Fibroblast of skin of left biceps (primary cell): ENCODE measurements around the gene ATP2B3.

ENCODE experiments used
- DNase-seq, 2 experiments: peaks; one replicate each; pipeline ENCODE4 v3.0.0-alpha.2; 2013; ENCODE audit warnings: low read depth in 2 of 2

The ATP2B3 gene

DNA sequence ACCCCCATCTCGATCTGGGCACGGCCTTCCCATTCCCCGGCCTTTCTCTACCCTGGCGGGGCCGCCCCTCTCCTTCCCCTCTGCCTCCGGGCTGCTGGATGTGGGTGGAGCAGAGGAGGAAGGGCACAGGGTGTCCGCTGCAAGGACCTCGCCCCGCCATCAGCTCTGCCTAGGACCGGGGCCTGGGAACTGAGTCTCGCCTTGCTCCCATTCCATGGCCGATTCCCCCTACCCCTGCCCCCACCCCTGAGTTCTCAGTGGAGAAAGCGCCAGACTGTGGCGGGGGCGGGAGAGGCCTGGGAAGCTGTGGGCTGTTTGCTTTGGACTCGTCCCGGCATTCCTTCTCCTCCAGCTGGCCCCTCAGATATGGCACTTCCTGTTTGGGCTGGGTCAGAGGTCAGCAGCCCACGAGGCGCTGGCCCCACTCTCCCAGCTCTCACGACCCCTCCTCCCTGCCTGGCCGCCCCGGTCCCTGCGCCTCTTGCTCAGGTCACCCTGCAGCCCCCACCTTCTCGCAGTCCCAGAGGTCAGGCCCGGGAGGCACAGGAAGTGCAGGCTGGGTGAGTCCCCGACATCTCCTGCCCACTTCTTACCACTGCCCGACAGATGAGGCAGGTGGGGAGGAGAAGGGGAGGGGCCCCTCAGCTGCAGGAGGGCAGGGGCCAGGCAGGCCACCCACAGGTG is 29.1 kb upstream of the ATP2B3 start:
- no peak for DNase-seq

DNA sequence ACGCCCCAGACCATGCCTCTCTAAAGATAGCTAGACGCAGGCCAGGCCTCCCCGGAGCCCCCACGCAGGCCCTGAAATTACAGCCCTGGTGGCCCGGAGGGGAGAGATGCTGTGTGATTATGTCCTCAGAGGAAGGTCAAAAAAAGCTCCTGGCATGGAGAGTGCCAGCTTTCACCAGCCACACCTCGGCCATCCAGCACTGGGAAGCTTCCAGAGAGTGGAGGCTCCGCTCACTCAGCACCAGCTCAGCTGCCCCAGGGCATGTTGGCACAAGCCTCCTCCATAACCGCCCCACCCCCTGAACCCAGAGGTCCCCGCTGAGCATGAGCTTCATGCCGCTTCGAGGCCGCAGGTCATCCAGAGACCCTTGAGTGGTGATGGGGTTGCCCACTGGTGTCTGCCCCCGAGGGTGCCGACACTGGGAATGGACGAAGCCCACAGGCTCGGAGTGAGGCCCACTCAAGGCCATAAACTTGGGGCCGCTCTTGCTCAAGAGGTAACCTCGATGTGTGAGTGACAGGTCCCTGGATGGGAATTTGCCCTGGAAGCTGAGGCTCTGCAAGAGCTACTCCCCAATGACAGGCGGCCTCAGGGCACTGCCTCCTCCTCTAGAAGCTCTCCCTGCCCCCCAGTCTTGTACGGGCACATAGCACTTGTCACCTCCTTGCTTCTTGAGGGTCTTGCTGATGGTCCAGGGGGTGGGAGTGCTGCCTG is 27.1 kb upstream of the ATP2B3 start:
- DNase-seq, result no peak

DNA sequence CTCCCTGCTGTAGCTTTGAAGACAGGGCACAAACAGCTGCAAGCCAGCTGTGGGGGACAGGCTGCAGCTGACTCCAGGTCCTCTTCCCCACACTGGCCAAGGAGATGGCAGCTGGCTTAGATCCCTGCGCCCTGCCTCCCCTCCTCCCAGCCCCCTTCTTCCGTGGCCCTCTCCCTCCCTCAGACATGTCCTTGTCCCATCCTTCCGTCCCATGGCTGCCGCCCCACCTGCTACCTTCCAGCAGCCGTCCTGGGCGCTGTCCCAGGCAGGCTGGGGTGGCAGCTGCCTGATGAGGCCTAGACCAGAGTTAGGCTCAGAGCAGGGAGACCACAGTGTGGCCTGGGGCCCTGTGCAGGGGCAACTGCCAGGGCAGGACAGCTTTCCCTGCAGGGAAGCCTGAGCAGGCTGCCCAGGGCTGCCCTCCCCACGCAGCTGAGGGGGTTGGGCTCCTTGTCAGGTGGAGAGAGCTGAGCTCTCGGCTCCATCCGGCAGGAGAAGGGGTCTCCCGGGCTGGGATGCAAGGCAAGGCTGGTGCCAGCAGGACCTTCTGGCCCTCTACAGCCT is 26.0 kb upstream of the ATP2B3 start:
- no peak for DNase-seq

DNA sequence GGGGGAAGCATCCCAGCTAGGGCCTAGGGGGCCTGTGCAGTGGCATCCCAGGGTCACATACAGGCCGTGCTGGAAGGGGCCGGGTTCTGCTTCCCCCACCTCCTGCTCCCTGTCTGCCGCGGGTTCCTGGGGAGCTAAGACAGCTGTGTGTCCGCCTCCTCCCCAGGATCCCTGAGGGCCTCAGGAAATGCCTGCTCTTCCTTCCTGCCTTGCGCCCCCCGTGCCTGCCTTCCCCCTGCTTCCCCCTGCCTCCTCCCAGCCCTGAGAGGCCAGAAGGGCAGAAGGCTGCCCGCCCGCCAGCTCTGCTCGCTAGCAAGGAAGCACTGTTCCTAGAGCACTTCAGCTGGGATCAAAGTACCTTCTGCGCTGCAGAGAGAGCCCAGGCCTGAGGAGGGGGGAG is 25.5 kb upstream of the ATP2B3 start:
- no peak for DNase-seq

DNA sequence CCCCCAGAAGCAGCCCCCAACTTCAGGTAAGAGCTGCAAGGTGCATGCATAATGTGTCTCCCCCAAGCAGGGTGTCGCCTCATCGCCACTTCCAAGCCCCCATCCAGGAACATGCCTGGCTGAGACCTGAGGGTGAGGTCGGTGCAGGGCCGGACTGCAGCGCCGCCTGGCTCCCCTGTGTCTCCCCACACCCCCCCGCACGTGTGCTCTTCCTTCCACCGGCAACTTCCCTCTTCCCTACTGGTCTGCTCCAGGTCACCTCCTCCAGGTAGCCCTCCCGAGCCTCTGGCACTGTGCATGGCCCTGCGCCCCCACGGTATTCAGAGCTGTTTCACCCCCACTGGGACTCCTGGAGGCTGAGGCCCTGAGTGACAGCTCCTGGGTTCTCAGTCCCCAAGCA is 24.9 kb upstream of the ATP2B3 start:
- no peak for DNase-seq

GRCh38 chrX:153493085-153493484 is 24.4 kb upstream of the ATP2B3 start:
- no peak for DNase-seq

DNA sequence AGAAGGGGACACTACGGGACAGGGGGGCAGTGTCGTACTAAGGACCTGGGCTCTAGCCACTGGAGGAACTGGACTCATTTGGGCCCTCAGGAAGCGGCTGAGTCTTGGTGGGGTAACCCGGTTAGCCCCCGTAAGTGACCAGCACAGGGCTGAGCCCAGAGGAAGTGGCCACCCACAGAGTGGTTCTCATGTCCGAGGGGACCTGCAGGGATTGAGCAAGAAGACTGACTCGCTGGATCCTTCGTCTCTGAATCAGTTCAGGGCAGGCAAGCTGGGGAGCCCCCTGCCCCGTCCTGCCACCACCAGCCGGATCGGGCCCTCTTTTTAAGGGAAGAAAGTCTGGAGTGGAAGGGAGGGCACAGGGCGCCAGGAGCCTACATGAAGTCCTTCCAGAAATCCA is 23.4 kb upstream of the ATP2B3 start:
- DNase-seq, result no peak

DNA sequence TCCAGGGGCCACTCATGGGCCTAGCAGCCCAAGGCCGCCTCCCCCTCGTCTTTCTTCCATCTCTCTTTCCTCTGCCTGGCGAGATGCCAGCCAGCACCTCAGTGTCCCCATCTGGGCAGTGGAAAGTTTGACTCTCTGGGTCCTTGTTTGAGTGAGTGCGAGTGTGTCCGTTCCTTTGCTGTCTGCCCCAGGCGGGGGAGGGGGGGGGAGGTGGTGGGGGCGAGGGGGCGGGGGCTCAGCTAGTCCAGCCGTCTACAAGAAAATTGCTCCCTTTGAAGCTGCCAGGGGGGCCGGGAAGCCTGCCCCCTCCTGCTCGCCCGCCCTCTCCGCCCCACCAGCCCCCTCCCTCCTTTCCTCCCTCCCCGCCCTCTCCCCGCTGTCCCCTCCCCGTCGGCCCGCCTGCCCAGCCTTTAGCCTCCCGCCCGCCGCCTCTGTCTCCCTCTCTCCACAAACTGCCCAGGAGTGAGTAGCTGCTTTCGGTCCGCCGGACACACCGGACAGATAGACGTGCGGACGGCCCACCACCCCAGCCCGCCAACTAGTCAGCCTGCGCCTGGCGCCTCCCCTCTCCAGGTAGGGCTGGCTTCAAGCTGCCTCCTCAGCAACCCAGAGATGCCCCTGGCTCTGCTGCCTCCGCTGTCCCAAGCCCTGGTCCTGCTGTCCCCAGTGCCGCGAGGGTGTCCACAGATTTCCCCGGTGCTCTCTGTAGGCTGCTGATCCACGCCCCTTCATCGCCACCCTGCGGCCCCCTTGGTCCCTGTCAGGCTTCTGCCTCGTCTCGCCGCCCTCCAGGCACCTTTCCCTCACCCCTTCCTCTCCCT is 22.7 kb upstream of the ATP2B3 start, which contains the start of gene BGN:
Gene BGN, plus strand, starts transcription at position 440 of the 821 bp plus-strand sequence. CDS start 9,652 bp downstream, outside the sequence.
- no peak for DNase-seq

DNA sequence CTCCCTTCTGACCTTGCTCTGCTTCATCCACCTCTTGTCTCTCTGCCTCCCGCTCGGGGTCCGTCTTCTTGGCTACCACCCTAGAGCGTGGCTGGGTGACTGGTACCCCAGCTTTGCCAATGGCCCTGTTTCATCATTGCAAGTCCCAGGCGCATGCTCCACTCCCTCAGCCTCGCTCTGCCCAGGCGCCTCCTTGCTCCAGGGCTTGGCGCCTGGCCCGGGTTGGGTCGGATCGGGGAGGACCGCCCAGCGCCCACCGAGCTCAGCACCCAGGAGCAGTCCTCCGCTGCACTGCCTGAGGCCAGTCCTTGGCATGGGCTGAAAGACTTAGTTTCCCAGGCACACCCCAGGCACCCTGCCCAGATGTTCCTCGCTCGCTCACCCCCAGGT is 22.1 kb upstream of the ATP2B3 start:
- DNase-seq, result no peak

GRCh38 chrX:153495903-153496589 is 21.4 kb upstream of the ATP2B3 start:
- DNase-seq, result no peak

DNA sequence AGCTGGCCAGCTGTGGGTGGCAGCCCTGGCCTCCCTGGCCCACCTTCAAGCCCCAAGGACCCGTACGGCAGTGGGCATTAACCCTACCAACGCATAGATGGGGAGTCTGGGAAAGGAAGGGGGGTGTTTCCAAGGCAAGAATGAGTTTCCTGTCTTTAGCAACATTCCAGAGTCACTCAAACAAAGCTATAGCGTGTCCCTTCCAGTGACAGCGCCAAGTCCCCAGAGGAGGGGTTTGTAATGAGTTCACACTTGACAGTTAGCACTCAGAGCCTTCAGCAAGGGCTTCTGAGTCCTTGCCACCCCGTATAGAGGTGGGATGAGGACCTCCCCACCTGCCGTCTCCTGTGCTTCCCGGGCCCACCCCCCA is 20.9 kb upstream of the ATP2B3 start:
- no peak for DNase-seq

GRCh38 chrX:153498453-153498852 is 19.0 kb upstream of the ATP2B3 start:
- DNase-seq, result no peak

DNA sequence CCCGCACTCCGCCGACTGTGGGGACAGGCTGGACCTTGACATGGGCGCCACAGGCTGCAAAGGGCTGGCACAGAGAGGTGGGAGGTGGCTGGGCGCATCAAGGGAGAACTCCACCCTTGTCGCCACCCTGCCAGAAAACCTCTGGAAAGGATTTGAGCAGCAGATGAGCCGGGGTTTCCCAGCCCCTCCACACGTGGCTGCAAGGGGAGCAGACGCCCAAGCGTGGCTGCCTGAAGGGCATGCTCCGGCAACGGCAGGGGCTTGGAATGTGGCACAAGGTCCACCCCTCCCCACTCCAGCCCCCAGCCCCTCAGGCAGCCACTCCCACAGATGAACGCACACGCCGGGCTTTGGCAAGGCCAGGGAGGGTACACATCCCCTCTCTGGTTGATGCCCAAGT is 18.1 kb upstream of the ATP2B3 start:
- DNase-seq, result no peak

DNA sequence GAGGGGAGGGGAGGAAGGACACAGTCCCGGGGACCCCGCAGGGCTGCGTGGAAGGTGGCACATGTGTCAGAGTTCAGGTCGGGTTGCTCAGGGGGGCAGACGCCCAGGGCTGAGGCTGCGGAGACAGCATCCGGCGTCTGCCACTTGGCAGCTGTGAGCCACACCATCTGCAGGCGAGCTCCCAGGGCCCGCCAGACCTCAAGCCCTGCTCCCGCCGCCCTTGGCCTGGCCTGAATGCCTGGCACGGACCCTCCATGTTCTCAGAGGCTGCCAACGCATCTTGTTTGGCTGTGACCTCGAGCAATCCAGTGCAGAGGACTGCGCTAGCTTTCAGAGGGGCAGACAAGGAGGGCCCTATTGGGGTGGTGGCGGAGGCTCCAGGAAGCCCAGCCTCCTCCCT is 17.6 kb upstream of the ATP2B3 start:
- DNase-seq, result no peak

GRCh38 chrX:153500676-153501280 is 16.7 kb upstream of the ATP2B3 start:
- no peak for DNase-seq

DNA sequence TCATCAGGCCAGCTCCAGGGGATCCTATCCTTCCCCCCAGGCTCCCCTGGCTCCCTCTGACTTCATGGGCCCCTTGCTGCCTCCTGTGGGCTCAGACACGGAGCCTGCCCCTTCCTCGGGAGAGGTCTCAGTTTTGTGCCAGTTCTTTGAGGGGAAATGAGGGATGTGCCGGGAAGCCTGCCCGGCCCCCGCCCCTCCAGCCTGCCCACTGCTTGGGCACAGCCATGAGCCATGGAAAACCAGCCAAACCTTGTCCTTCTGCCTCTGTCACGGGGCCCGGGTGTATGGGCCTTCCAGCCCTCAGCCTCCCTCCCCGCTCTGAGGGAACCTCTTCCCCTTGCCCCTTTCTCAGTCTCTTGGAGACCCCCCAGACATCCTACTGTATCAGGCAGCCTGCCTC is 15.9 kb upstream of the ATP2B3 start:
- no peak for DNase-seq

GRCh38 chrX:153502131-153502530 is 15.3 kb upstream of the ATP2B3 start:
- no peak for DNase-seq

DNA sequence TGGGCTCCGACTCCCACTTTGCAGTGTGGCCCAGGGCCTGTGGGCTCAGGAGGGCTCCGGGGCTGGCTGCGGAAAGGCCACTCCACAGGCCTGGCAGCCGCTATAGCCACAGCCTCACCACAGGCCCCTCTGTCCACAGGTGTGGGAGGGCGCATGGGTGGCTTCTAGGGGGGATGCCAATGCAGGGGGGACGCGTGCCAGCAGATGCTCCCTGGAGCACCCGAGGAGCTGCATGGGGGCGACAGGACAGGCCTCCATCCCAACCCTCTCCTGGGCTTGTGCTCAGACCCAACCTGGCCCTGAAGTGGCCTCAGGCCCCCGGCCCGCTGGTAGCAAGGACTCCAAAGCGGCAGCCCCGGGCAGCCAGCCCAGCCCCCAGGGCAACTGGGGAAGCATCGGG is 14.6 kb upstream of the ATP2B3 start:
- DNase-seq, result no peak

DNA sequence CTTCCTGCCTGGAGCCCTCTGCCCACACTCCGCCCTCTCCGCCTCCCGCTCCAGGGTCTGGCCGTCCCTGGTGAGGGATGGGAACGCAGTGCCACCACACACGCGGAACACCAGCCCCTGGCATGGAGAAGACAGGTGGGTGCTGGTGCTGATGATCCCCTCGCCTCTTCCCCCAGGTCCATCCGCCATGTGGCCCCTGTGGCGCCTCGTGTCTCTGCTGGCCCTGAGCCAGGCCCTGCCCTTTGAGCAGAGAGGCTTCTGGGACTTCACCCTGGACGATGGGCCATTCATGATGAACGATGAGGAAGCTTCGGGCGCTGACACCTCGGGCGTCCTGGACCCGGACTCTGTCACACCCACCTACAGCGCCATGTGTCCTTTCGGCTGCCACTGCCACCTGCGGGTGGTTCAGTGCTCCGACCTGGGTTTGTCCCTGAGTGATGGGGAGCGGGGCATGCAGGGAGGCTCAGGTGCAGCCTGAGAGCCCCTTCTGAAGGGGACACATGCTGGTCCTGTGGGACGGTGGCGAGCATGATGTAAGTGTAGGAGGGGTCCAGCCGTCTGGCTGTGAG is 12.9 kb upstream of the ATP2B3 start:
- no peak for DNase-seq

- DNase-seq, result no peak
These were observed 12.1 kb upstream of the ATP2B3 start for GRCh38 chrX:153505361-153505760.
